Measurements from ENCODE around the gene OR51D1. TPM values are rescaled to one million over a fixed set of nuclear protein-coding genes. Genes with fewer than 3 reads are reported as not detected.
A peak's percentile ranks its signal among the peaks of the same experiment; 100 is the strongest.

Gene OR51D1
- polyA plus RNA-seq, 1 donor (not counting 4 experiments of a cell fraction or from before 2014, with no cell fraction given): not detected

DNA sequence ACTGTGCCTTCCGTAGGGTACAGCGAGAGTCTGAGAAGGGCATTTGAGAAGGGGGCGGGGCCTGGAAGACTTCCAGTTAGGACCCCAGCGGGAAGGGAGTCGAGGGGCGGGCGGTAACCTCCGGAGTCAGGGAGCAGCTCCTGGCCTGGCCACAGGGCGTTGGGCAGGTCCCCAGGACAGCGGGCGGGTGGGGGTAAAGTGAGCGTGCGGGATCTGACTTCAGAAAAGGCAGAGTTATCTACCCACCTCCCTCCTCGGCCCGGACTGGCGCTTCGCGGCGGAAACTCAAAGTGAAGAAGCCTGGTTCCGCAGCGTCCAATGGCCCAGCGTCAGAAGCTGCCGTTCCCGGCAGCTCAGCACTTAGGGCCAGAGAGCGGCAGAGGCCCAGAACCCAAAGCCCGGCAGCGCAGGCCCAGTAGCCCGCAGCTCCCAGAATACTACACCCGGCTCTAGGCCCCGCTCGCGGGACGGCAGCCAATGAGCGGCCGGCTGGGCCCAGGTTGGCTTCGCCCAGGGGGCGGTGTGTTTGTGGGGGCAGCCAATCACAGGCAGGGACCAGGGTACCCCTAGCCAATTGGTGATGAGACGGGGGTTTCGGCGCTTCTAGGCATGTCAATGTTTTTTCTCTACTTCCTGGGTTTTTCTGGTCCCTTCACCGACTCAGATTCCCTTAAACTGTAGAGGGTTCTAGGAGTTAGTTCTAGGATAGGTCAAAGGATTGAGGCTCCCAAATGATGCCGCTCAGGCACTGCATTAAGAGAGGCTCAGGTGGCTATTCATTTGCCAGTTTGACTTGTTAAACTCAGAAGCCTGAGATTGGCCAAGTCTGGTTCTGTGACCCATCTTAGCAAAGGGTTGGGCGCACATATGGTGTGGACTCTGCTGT is 29.3 kb upstream of the OR51D1 start, which contains the start of gene TRIM68:
Gene TRIM68 (minus strand): TSS at position 451 of the 886 bp plus-strand sequence. CDS start 2,727 bp downstream, outside the sequence.
- no peaks in the 10 kb centered on the region for H3K9me1 ChIP-seq (ENCODE audit: control insufficient read depth, extremely low read depth, insufficient read depth, low read length)
- peak within 1 kb of the TSS; percentile 75 for H3K27ac ChIP-seq (ENCODE audit: control insufficient read depth, insufficient read depth, low read length)
- no peaks in the 10 kb centered on the region for H3K9me3 ChIP-seq (ENCODE audit: control insufficient read depth, low read depth, low read length)
- peak; percentile 87 for FAIRE-seq
- H4K20me1 ChIP-seq (ENCODE audit: control insufficient read depth, extremely low read depth, insufficient read depth, low read length): no peaks in the 10 kb centered on the region
- no peaks in the 10 kb centered on the region for H3K79me2 ChIP-seq (ENCODE audit: control insufficient read depth, insufficient read depth, low read length)
- H3K4me2 ChIP-seq (ENCODE audit: control insufficient read depth, extremely low read depth, insufficient read depth, low read depth, low read length): peak within 1 kb of the TSS; percentile 87
- peak within 1 kb of the TSS; percentile 72 to 74 (median 73) for H3K4me3 ChIP-seq (ENCODE audit: control insufficient read depth in 2 of 3, extremely low read depth in 1 of 3, insufficient read depth in 2 of 3, low read depth in 1 of 3, low read length in 3 of 3)
- peaks cover 0 to 4% of the 10 kb centered on the region in 2 experiments for H3K36me3 ChIP-seq (ENCODE audit: control insufficient read depth in 2 of 2, extremely low read depth in 1 of 2, insufficient read depth in 2 of 2, low read length in 2 of 2)
- peak within 1 kb of the TSS; percentile 82 for H3K9ac ChIP-seq (ENCODE audit: control insufficient read depth, extremely low read depth, insufficient read depth, low read length)
- dilution Hi-C loops (cut with MboI; ENCODE audit: extremely low pct_ligation_motif_present, low sequenced_read_pairs): no loop called here
- no peaks in the 10 kb centered on the region for H3K27me3 ChIP-seq (ENCODE audit: control insufficient read depth, extremely low read depth, insufficient read depth, low read length)
- H3K4me1 ChIP-seq (ENCODE audit: control insufficient read depth, extremely low read depth, insufficient read depth, low read length): peaks cover 7% of the 10 kb centered on the region
- TF ChIP-seq, protein P1, sequence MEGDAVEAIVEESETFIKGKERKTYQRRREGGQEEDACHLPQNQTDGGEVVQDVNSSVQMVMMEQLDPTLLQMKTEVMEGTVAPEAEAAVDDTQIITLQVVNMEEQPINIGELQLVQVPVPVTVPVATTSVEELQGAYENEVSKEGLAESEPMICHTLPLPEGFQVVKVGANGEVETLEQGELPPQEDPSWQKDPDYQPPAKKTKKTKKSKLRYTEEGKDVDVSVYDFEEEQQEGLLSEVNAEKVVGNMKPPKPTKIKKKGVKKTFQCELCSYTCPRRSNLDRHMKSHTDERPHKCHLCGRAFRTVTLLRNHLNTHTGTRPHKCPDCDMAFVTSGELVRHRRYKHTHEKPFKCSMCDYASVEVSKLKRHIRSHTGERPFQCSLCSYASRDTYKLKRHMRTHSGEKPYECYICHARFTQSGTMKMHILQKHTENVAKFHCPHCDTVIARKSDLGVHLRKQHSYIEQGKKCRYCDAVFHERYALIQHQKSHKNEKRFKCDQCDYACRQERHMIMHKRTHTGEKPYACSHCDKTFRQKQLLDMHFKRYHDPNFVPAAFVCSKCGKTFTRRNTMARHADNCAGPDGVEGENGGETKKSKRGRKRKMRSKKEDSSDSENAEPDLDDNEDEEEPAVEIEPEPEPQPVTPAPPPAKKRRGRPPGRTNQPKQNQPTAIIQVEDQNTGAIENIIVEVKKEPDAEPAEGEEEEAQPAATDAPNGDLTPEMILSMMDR (optimal IDR thresholded peaks at IDR 0.05 in 1 of 3, IDR thresholded peaks at IDR 0.05 in 1 of 3, conservative IDR thresholded peaks at IDR 0.05 in 1 of 3; ENCODE audit: extremely low read depth in 1 of 3, insufficient read depth in 2 of 3, low read length in 3 of 3): no peak
- no peak for TF ChIP-seq EZH2 (IDR thresholded peaks at IDR 0.05; ENCODE audit: low read length)
- H2AFZ ChIP-seq (ENCODE audit: control insufficient read depth, low read length): peak within 1 kb of the TSS; percentile 94
- no peak for DNase-seq (ENCODE audit: low read depth, low spot score)

DNA sequence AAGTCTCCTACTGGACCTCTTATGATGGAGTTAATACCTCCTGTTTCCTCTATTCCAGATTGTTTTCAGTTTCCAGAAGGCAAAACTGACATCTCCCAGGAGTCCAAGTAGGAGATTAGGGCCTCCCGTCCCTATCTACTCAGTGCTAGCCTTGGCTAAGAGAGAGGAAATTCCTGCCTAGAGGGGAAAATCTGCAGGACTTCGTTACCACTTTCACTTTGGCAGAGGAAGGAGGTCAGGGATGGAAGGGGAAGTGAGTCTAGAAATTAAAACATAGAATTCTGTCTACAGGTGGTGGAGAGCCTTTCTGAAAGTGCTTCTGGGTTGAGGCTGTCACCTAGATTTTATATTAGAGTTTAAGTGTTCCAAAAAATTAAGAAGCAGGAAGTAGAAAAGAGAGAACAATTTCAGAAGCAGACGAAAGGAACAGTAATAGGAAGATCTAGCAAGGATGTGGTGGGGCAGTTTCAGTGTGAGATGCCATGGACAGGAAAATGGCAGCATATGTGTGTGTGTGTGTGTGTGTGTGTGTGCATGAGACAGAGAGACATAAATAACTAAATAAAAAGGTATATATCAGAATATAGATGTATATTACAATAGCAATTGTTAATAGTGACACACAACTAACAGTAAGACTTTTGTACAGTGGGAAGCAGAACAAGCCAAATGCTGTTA is 26.9 kb upstream of the OR51D1 start:
- no peaks in the 10 kb centered on the region for H3K36me3 ChIP-seq (ENCODE audit: control insufficient read depth in 2 of 2, extremely low read depth in 1 of 2, insufficient read depth in 2 of 2, low read length in 2 of 2)
- H4K20me1 ChIP-seq (ENCODE audit: control insufficient read depth, extremely low read depth, insufficient read depth, low read length): no peaks in the 10 kb centered on the region
- TF ChIP-seq EZH2 (IDR thresholded peaks at IDR 0.05; ENCODE audit: low read length): no peak
- TF ChIP-seq, protein P1 (optimal IDR thresholded peaks at IDR 0.05 in 1 of 3, IDR thresholded peaks at IDR 0.05 in 1 of 3, conservative IDR thresholded peaks at IDR 0.05 in 1 of 3; ENCODE audit: extremely low read depth in 1 of 3, insufficient read depth in 2 of 3, low read length in 3 of 3): no peak
- no peaks in the 10 kb centered on the region for H3K79me2 ChIP-seq (ENCODE audit: control insufficient read depth, insufficient read depth, low read length)
- no peaks in the 10 kb centered on the region for H3K9me3 ChIP-seq (ENCODE audit: control insufficient read depth, low read depth, low read length)
- dilution Hi-C loops (cut with MboI; ENCODE audit: extremely low pct_ligation_motif_present, low sequenced_read_pairs): no loop called here
- DNase-seq (ENCODE audit: low read depth, low spot score) (no peak), FAIRE-seq (peak; percentile 17)
- H3K4me1 ChIP-seq (ENCODE audit: control insufficient read depth, extremely low read depth, insufficient read depth, low read length): peaks cover 7% of the 10 kb centered on the region
- peak overlapping the region; percentile 78 for H3K4me2 ChIP-seq (ENCODE audit: control insufficient read depth, extremely low read depth, insufficient read depth, low read depth, low read length)
- peak overlapping the region; percentile 88 for H2AFZ ChIP-seq (ENCODE audit: control insufficient read depth, low read length)
- H3K9ac ChIP-seq (ENCODE audit: control insufficient read depth, extremely low read depth, insufficient read depth, low read length): no peak overlapping the region
- no peaks in the 10 kb centered on the region for H3K9me1 ChIP-seq (ENCODE audit: control insufficient read depth, extremely low read depth, insufficient read depth, low read length)
- no peaks in the 10 kb centered on the region for H3K27me3 ChIP-seq (ENCODE audit: control insufficient read depth, extremely low read depth, insufficient read depth, low read length)
- peak overlapping the region in 2 of 3 experiments; percentile 45 to 50 for H3K4me3 ChIP-seq (ENCODE audit: control insufficient read depth in 2 of 3, extremely low read depth in 1 of 3, insufficient read depth in 2 of 3, low read depth in 1 of 3, low read length in 3 of 3)
- H3K27ac ChIP-seq (ENCODE audit: control insufficient read depth, insufficient read depth, low read length): no peak overlapping the region

All from keratinocyte (primary cell).